GM23338 (cell line): ENCODE data around the gene TYK2. TPM values are rescaled to one million over a fixed set of nuclear protein-coding genes. Genes with fewer than 3 reads are reported as not detected.

Experiments
- ATAC-seq: fragments of 200-7000 bp; cut with Tn5 transposase; 3 replicates; pipeline ENCODE4 v1.9.1; 2020
- DNase-seq: peaks from one replicate; pipeline ENCODE4 v3.0.0-alpha.2; 2015; ENCODE audit warnings: low spot score
- H2AFZ ChIP-seq: fragments of 200-600 bp; sonication (generic); 2 replicates; pipeline ENCODE4 v1.8.0; 2016; ENCODE audit warnings: antibody characterized with exemption, mild to moderate bottlenecking, moderate library complexity
- H3F3A ChIP-seq: fragments of 200-600 bp; sonication (generic); replicated peaks from 2 replicates; pipeline ENCODE4 v1.8.0; 2017; ENCODE audit warnings: antibody characterized with exemption, mixed run types, low read depth
- H3K27ac ChIP-seq: fragments of 200-600 bp; sonication (generic); 2 replicates; pipeline ENCODE4 v1.6.1; 2016; ENCODE audit warnings: low read depth
- H3K27me3 ChIP-seq: fragments of 200-600 bp; sonication (generic); 2 replicates; pipeline ENCODE4 v1.8.0; 2016; ENCODE audit warnings: mild to moderate bottlenecking, mixed run types, moderate library complexity; ENCODE audit not compliant: insufficient read depth
- H3K36me3 ChIP-seq: fragments of 200-600 bp; sonication (generic); 2 replicates; pipeline ENCODE4 v1.8.0; 2016; ENCODE audit warnings: mild to moderate bottlenecking; ENCODE audit not compliant: insufficient read depth
- H3K4me1 ChIP-seq: fragments of 200-600 bp; sonication (generic); 2 replicates; pipeline ENCODE4 v1.8.0; 2016; ENCODE audit warnings: mild to moderate bottlenecking, moderate library complexity; ENCODE audit not compliant: insufficient read depth
- H3K4me2 ChIP-seq: fragments of 200-600 bp; sonication (generic); 2 replicates; pipeline ENCODE4 v1.7.1; 2017; ENCODE audit warnings: mixed run types
- H3K4me3 ChIP-seq: fragments of 200-600 bp; sonication (generic); 2 replicates; pipeline ENCODE4 v1.6.1; 2016; ENCODE audit warnings: mixed run types
- H3K79me2 ChIP-seq: fragments of 200-600 bp; sonication (generic); replicated peaks from 2 replicates; pipeline ENCODE4 v1.8.0; 2017; ENCODE audit warnings: mild to moderate bottlenecking; ENCODE audit not compliant: insufficient read depth
- H3K9me2 ChIP-seq: fragments of 200-600 bp; sonication (generic); 2 replicates; pipeline ENCODE4 v1.8.0; 2017; ENCODE audit not compliant: insufficient read depth
- H4K20me1 ChIP-seq: fragments of 200-600 bp; sonication (generic); replicated peaks from 2 replicates; pipeline ENCODE4 v1.8.0; 2017; ENCODE audit warnings: mild to moderate bottlenecking; ENCODE audit not compliant: insufficient read depth
- H3K27ac Mint-ChIP-seq: 2 replicates; pipeline ENCODE4 v1.8.0; 2020; ENCODE audit warnings: inconsistent platforms, mild to moderate bottlenecking, moderate library complexity, mixed read lengths
- H3K27me3 Mint-ChIP-seq: 3 replicates; pipeline ENCODE4 v1.8.0; 2022; ENCODE audit warnings: low read depth, mild to moderate bottlenecking, moderate library complexity, mixed read lengths, inconsistent platforms; ENCODE audit not compliant: insufficient read depth, poor library complexity
- H3K36me3 Mint-ChIP-seq: 3 replicates; pipeline ENCODE4 v1.8.0; 2021; ENCODE audit warnings: low read depth, mild to moderate bottlenecking, inconsistent platforms, moderate library complexity, mixed read lengths
- H3K4me1 Mint-ChIP-seq: 3 replicates; pipeline ENCODE4 v1.8.0; 2020; ENCODE audit warnings: mild to moderate bottlenecking, inconsistent platforms, mixed read lengths
- H3K4me3 Mint-ChIP-seq: 3 replicates; pipeline ENCODE4 v1.8.0; 2021; ENCODE audit warnings: moderate library complexity, mild to moderate bottlenecking, inconsistent platforms, mixed read lengths
- H3K9me3 Mint-ChIP-seq: 3 replicates; pipeline ENCODE4 v1.8.0; 2020; ENCODE audit warnings: moderate library complexity, mild to moderate bottlenecking, inconsistent platforms, mixed read lengths
- CREB1 ChIP-seq: fragments of 250-450 bp; sonication (Bioruptor Pico); IDR thresholded peaks from 2 replicates; pipeline ENCODE4 v1.5.0; 2020; ENCODE audit warnings: low read depth, mild to moderate bottlenecking, moderate library complexity
- CTCF ChIP-seq, 2 experiments: fragments of 200-600 bp in 1 of 2; sonication (generic) in 1 of 2; conservative IDR thresholded peaks; 2 replicates each; pipeline versions ENCODE4 v1.5.1 to v1.6.1; 2016 to 2017; ENCODE audit warnings: antibody characterized with exemption in 2 of 2, low read depth in 2 of 2, mild to moderate bottlenecking in 2 of 2, moderate library complexity in 1 of 2
- ETS1 ChIP-seq: IDR thresholded peaks from 2 replicates; pipeline ENCODE4 v1.6.1; 2016; ENCODE audit warnings: antibody characterized with exemption
- EZH2 ChIP-seq: fragments of 200-600 bp; sonication (generic); IDR thresholded peaks from one replicate; pipeline ENCODE4 v1.8.0; 2017; ENCODE audit warnings: antibody characterized with exemption, mild to moderate bottlenecking, low read depth; ENCODE audit not compliant: unreplicated experiment
- EZH2phosphoT487 ChIP-seq: fragments of 200-600 bp; sonication (generic); IDR thresholded peaks from one replicate; pipeline ENCODE4 v1.8.1; 2018; ENCODE audit warnings: antibody characterized with exemption; ENCODE audit not compliant: unreplicated experiment
- JUNB ChIP-seq: IDR thresholded peaks from one replicate; pipeline ENCODE4 v1.6.1; 2016; ENCODE audit warnings: antibody characterized with exemption; ENCODE audit not compliant: unreplicated experiment
- NANOG ChIP-seq: IDR thresholded peaks from 2 replicates; pipeline ENCODE4 v1.6.1; 2016; ENCODE audit warnings: antibody characterized with exemption, borderline replicate concordance
- POLR2AphosphoS5 ChIP-seq: IDR thresholded peaks from 2 replicates; pipeline ENCODE4 v1.6.1; 2016; ENCODE audit warnings: antibody characterized with exemption, low read depth
- REST ChIP-seq: IDR thresholded peaks from one replicate; pipeline ENCODE4 v1.6.1; 2018; ENCODE audit warnings: antibody characterized with exemption; ENCODE audit not compliant: unreplicated experiment
- STAT1 ChIP-seq: IDR thresholded peaks from one replicate; pipeline ENCODE4 v1.6.1; 2016; ENCODE audit warnings: antibody characterized with exemption; ENCODE audit not compliant: unreplicated experiment
- ZNF114 ChIP-seq: fragments of 250-450 bp; sonication (Bioruptor Pico); IDR thresholded peaks from 2 replicates; pipeline ENCODE4 v1.5.0; 2020; ENCODE audit warnings: mild to moderate bottlenecking, moderate library complexity
- long read RNA-seq: library from polyadenylated mRNA; unstranded; transcript quantifications from one replicate; pipeline ENCODE4 v2.0.0, GENCODE V29; 2020; ENCODE audit not compliant: unreplicated experiment
- polyA plus RNA-seq: library from polyadenylated mRNA; unstranded; fragments of >200 nt; fragmentation: Nextera tagmentation; extraction: Ambion mirVana; gene quantifications from 2 replicates; pipeline ENCODE4 v1.2.1, GENCODE V29; 2016
- total RNA-seq: library from RNA; depleted of rRNA; stranded (reverse); fragments of >200 nt; shearing (Covaris generic); gene quantifications from 2 replicates; pipeline ENCODE4 v1.2.3, GENCODE V29; 2014; rRNA removed

Gene TYK2
- total RNA-seq (22.2 and 29.1 TPM in 2 replicates), polyA plus RNA-seq (30.7 and 35.9 TPM in 2 replicates)
- long read RNA-seq, partial matches to known transcripts, result 4 of 11 reads
- long read RNA-seq, other reads (novel, unspliced or antisense), result 6 of 11 reads

- Histone ChIP-seq H4K20me1 (no peaks in the 10 kb centered on the region), H2AFZ (peak within 1 kb of the TSS; percentile 85), H3K9me2 (no peaks in the 10 kb centered on the region), H3K4me2 (peak within 1 kb of the TSS; percentile 85), H3K27ac (peak within 1 kb of the TSS; percentile 91), H3K36me3 (no peaks in the 10 kb centered on the region), H3F3A (0 out of 2 replicates have a peak, but pooled peaks cover 3% of the 10 kb centered on the region), H3K4me3 (peak within 1 kb of the TSS; percentile 73), H3K4me1 (peaks cover 7% of the 10 kb centered on the region), H3K79me2 (0 out of 2 replicates have a peak, but pooled peaks cover 3% of the 10 kb centered on the region), H3K27me3 (no peaks in the 10 kb centered on the region)
- peak; percentile 93 for TF ChIP-seq CREB1 (CRISPR knock-in tag)
- TF ChIP-seq POLR2AphosphoS5, result peak; percentile 96
- TF ChIP-seq ETS1, result peak; percentile 25; the same call in 1 of the 2 replicates
- TF ChIP-seq EZH2phosphoT487, result no peak
- H3K27ac Mint-ChIP-seq, result peak within 1 kb of the TSS; percentile 93
- peak within 1 kb of the TSS; percentile 87 for H3K4me3 Mint-ChIP-seq
- H3K27me3 Mint-ChIP-seq, result peaks cover 10% of the 10 kb centered on the region
- no peaks in the 10 kb centered on the region for H3K9me3 Mint-ChIP-seq
- H3K36me3 Mint-ChIP-seq, result peaks cover 11% of the 10 kb centered on the region
- peaks cover 4% of the 10 kb centered on the region; the same call in 2 of the 3 replicates for H3K4me1 Mint-ChIP-seq
- peak; percentile 99 for DNase-seq
- peak; percentile 92 for ATAC-seq
Observed at GRCh38 chr19:10380313-10381102, at the start of gene TYK2. Gene TYK2, minus strand, starts transcription at chr19:10380572. Its CDS starts 2,166 bp downstream, at chr19:10378406.

- Histone ChIP-seq H3K79me2 (no peaks in the 10 kb centered on the region), H3K4me2 (no peak overlapping the region), H2AFZ (no peak overlapping the region), H3K4me1 (peaks cover 15% of the 10 kb centered on the region; the same call in 1 of the 2 replicates), H4K20me1 (no peaks in the 10 kb centered on the region), H3F3A (peaks cover 16% of the 10 kb centered on the region; the same call in 1 of the 2 replicates), H3K27ac (no peak overlapping the region), H3K36me3 (no peaks in the 10 kb centered on the region), H3K9me2 (no peaks in the 10 kb centered on the region), H3K4me3 (no peak overlapping the region), H3K27me3 (peaks cover 98% of the 10 kb centered on the region)
- H3K4me3 Mint-ChIP-seq, result no peak overlapping the region
- ATAC-seq, result no peak
- H3K4me1 Mint-ChIP-seq, result peaks cover 21% of the 10 kb centered on the region
- H3K27ac Mint-ChIP-seq, result no peak overlapping the region
- H3K27me3 Mint-ChIP-seq, result peaks cover 90% of the 10 kb centered on the region
- peaks cover 4% of the 10 kb centered on the region; the same call in 2 of the 3 replicates for H3K36me3 Mint-ChIP-seq
- DNase-seq, result no peak
- peaks cover 4% of the 10 kb centered on the region; the same call in 2 of the 3 replicates for H3K9me3 Mint-ChIP-seq
- TF ChIP-seq POLR2AphosphoS5, result no peak
- TF ChIP-seq CTCF (conservative IDR thresholded peaks at IDR 0.05; ENCODE audit: low read depth in 2 of 2), result no peak
- no peak for TF ChIP-seq ZNF114 (CRISPR knock-in tag)
- no peak for TF ChIP-seq NANOG
- TF ChIP-seq REST, result no peak
- TF ChIP-seq JUNB, result no peak
- no peak for TF ChIP-seq CREB1 (CRISPR knock-in tag)
- TF ChIP-seq EZH2phosphoT487, result no peak
- TF ChIP-seq STAT1, result no peak
- TF ChIP-seq ETS1, result no peak
- no peak for TF ChIP-seq EZH2
Observed at GRCh38 chr19:10428996-10429381, 48.6 kb upstream of the TYK2 start.
